ENCODE data around the gene NNAT. TPM values are rescaled to one million over a fixed set of nuclear protein-coding genes. Genes with fewer than 3 reads are reported as not detected.

NNAT gene
- total RNA-seq, 6 experiments from 2014 or later, result not detected

DNA sequence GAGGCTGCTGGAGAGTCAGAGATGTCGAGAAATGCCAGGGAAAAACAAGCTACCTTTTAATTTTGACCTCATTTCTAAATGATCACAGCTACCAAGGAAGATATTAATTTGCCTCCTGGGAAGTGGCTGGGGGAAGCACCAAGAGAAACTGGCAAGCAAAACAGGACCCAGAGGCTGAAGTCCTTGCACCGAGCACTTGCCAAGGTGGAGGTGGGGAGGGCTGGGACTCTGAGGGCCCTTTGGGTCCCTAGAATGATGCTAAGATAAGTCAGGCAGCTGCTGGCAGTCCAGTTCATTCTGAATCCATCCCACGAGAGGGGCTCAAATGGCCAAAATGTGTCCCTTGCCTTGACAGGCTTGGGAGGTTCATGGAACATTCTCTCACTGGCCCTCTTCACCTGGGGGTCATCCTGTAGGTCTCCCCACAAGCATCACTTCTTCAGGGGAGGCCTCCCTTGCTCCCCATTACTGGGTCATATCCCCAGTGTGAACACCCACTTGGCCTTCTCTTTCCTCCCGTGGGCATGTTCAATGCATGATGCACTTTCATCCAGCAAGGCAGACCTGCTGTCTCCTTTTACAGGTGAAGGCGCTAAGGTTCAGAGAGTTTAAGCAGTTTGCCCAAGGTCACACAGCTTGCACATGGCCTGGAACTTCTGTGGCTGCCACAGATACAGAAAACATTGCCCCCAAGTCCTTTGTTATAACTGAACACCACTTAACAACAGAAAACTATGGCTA, 45.7 kb downstream of the NNAT start:
- DNase-seq, result no peak
- no peak for TF ChIP-seq CTCF (IDR thresholded peaks at IDR 0.05)
- H3K27ac Mint-ChIP-seq, result no peak overlapping the region
- peaks cover 13% of the 10 kb centered on the region for H3K4me1 Mint-ChIP-seq (ENCODE audit: low read depth)
- no peaks in the 10 kb centered on the region for H3K9me3 Mint-ChIP-seq
- H3K4me3 Mint-ChIP-seq, result no peak overlapping the region
- no peaks in the 10 kb centered on the region for H3K36me3 Mint-ChIP-seq (ENCODE audit: low read depth)
- peaks cover 41% of the 10 kb centered on the region for H3K27me3 Mint-ChIP-seq (ENCODE audit: insufficient read depth)

DNA sequence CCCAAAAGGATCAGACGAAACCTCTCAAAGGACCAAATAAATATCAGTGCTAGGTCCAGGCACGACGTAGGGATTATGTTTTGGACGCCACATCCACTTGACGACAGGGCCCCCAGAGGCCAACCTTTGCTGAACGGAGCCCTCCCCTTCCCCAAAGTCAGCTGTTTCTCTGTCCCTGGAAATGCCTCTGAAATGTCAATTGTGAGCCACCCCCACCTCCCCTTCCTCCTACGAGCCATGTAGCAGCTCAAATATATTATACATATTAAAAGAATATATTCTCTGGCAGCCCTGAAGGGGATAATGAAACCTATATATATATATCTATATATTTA, 46.2 kb downstream of the NNAT start:
- peaks cover 13% of the 10 kb centered on the region for H3K4me1 Mint-ChIP-seq (ENCODE audit: low read depth)
- no peak overlapping the region for H3K4me3 Mint-ChIP-seq
- no peaks in the 10 kb centered on the region for H3K36me3 Mint-ChIP-seq (ENCODE audit: low read depth)
- H3K27ac Mint-ChIP-seq, result no peak overlapping the region
- DNase-seq, result no peak
- no peak for TF ChIP-seq CTCF (IDR thresholded peaks at IDR 0.05)
- H3K27me3 Mint-ChIP-seq (ENCODE audit: insufficient read depth), result peaks cover 40% of the 10 kb centered on the region
- no peaks in the 10 kb centered on the region for H3K9me3 Mint-ChIP-seq

- H3K27ac Mint-ChIP-seq, result no peak overlapping the region
- peaks cover 40% of the 10 kb centered on the region for H3K27me3 Mint-ChIP-seq (ENCODE audit: insufficient read depth)
- no peaks in the 10 kb centered on the region for H3K9me3 Mint-ChIP-seq
- H3K4me1 Mint-ChIP-seq (ENCODE audit: low read depth), result peaks cover 13% of the 10 kb centered on the region
- no peak for TF ChIP-seq CTCF (IDR thresholded peaks at IDR 0.05)
- H3K36me3 Mint-ChIP-seq (ENCODE audit: low read depth), result no peaks in the 10 kb centered on the region
- H3K4me3 Mint-ChIP-seq, result no peak overlapping the region
- no peak for DNase-seq
These were observed 46.9 kb downstream of the NNAT start for GRCh38 chr20:37567671-37568588.

DNA sequence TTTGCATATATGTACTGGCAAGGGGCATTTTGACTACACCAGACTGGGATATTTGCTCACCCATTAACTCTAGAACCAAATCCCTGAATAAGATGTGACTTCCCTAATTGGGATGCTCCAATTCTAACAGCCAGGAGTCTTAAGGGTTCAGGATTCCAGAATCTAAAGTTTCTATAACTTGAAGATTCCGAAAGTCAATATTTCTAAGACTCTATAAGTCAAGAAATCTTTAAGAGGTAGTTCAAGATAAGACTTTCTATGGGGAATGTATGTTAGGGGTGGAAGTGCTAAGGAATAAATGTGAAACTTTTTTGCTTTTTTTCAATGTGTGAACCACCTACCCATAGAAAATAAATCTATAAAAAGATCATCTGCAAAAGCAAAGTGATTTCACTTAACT, 49.4 kb downstream of the NNAT start:
- Mint-ChIP-seq H3K36me3 (ENCODE audit: low read depth) (no peaks in the 10 kb centered on the region), H3K27me3 (ENCODE audit: insufficient read depth) (peaks cover 42% of the 10 kb centered on the region), H3K4me1 (ENCODE audit: low read depth) (peaks cover 8% of the 10 kb centered on the region), H3K27ac (no peak overlapping the region), H3K4me3 (no peak overlapping the region), H3K9me3 (no peaks in the 10 kb centered on the region)
- TF ChIP-seq CTCF (IDR thresholded peaks at IDR 0.05), result no peak
- no peak for DNase-seq

GRCh38 chr20:37571033-37571432, 50.0 kb downstream of the NNAT start:
- Mint-ChIP-seq H3K27ac (no peak overlapping the region), H3K27me3 (ENCODE audit: insufficient read depth) (peaks cover 39% of the 10 kb centered on the region), H3K4me1 (ENCODE audit: low read depth) (0 out of 2 replicates have a peak, but pooled peaks cover 5% of the 10 kb centered on the region), H3K36me3 (ENCODE audit: low read depth) (no peaks in the 10 kb centered on the region), H3K4me3 (no peak overlapping the region), H3K9me3 (no peaks in the 10 kb centered on the region)
- no peak for DNase-seq
- TF ChIP-seq CTCF (IDR thresholded peaks at IDR 0.05), result no peak

Other genes starting within 250 kb of the NNAT start
- gene MANBAL, start 231.6 kb upstream of the NNAT start, total RNA-seq (2021; fragmentation: NEBNext Ultra II Directional; extraction: Animal tissue kit (Norgen Biotek cat#: 25700)), result 10 to 100 TPM; 56.5 to 74.0 (median 67.5) TPM
- 10 to 100 TPM; 22.0 to 35.6 (median 24.6) TPM for gene SRC, start 175.1 kb upstream of the NNAT start, total RNA-seq (2021; fragmentation: NEBNext Ultra II Directional; extraction: Animal tissue kit (Norgen Biotek cat#: 25700))
- gene BLCAP, start 6.6 kb downstream of the NNAT start, total RNA-seq (2021; fragmentation: NEBNext Ultra II Directional; extraction: Animal tissue kit (Norgen Biotek cat#: 25700)), result 100 to 1,000 TPM in 2 of 6 experiments, 10 to 100 TPM in 4; 83.7 to 110 (median 97.3) TPM
- 10 to 100 TPM; 49.7 to 62.4 (median 59.5) TPM for gene CTNNBL1, start 172.8 kb downstream of the NNAT start, total RNA-seq (2021; fragmentation: NEBNext Ultra II Directional; extraction: Animal tissue kit (Norgen Biotek cat#: 25700))

Data from HFFc6 (cell line).